Measurements from ENCODE around the gene NT5DC3.

DNA sequence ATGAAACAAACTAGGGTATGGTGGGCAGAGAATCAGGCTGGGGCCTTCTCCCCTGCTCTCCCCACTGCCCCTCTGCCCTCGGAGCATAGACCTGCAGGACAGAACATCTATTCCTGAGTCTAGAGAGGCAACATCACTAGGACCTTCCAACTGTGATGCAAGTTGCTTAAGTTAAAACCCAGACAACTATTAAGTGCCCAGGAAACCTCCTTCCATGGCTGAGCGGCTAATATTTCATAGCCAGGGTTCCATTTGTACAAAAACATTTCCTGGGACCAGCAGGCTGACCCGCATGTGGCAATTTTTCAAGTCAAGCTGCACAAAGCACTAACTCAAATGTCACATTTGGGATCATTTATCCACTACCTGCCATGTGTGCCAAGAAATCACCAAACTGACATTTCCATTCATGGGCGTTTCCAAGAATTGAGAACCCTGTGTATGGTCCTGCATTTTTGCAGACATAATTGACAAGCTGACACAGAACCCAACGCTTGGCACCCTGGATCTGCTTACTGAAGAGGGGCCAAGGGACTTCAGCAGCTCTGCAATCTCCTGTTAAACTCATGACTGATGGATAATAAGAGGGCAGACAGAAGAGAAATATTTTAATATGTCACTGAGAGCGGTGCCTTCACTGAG lies 32.7 kb downstream of the NT5DC3 start:
- TF ChIP-seq EZH2 (IDR thresholded peaks at IDR 0.05; ENCODE audit: borderline replicate concordance, low read length), result no peak
- TF ChIP-seq, protein P1, sequence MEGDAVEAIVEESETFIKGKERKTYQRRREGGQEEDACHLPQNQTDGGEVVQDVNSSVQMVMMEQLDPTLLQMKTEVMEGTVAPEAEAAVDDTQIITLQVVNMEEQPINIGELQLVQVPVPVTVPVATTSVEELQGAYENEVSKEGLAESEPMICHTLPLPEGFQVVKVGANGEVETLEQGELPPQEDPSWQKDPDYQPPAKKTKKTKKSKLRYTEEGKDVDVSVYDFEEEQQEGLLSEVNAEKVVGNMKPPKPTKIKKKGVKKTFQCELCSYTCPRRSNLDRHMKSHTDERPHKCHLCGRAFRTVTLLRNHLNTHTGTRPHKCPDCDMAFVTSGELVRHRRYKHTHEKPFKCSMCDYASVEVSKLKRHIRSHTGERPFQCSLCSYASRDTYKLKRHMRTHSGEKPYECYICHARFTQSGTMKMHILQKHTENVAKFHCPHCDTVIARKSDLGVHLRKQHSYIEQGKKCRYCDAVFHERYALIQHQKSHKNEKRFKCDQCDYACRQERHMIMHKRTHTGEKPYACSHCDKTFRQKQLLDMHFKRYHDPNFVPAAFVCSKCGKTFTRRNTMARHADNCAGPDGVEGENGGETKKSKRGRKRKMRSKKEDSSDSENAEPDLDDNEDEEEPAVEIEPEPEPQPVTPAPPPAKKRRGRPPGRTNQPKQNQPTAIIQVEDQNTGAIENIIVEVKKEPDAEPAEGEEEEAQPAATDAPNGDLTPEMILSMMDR (IDR thresholded peaks at IDR 0.05; ENCODE audit: low read length), result no peak

Measured in OCI-LY1 (cell line).